HEK293 (cell line): Measurements from ENCODE around the gene SHROOM4.

Experiments
- CTCF ChIA-PET: fragments of 350-600 bp; formaldehyde crosslinking; extraction: SDS; loops from one replicate; lab custom pipeline; 2021; ENCODE audit warnings: antibody characterized with exemption; lab: Yijun Ruan, JAX
- POLR2A ChIA-PET: fragments of 300-600 bp; formaldehyde crosslinking; extraction: SDS; loops from one replicate; lab custom pipeline; 2020; ENCODE audit warnings: antibody characterized with exemption, inconsistent platforms; lab: Yijun Ruan, JAX
- H3K27ac ChIP-seq: fragments of 200-500 bp; sonication (Bioruptor generic); 2 replicates; pipeline ENCODE4 v1.5.1; 2014; ENCODE audit warnings: low read depth, low read length, control low read depth, inconsistent platforms; ENCODE audit errors: extremely low read depth
- H3K36me3 ChIP-seq, 2 experiments: fragments of 200-500 bp in 1 of 2; sonication (Bioruptor generic) in 1 of 2; 1 replicate in 1 of 2; 2 replicates in 1 of 2; pipeline ENCODE4 v1.5.1; 2014 to 2017; ENCODE audit warnings: inconsistent platforms in 2 of 2, low read length in 2 of 2; ENCODE audit not compliant: control insufficient read depth in 2 of 2, insufficient read depth in 1 of 2
- H3K4me1 ChIP-seq: fragments of 200-500 bp; sonication (Bioruptor generic); 2 replicates; pipeline ENCODE4 v1.5.1; 2014; ENCODE audit warnings: mild to moderate bottlenecking, low read length, inconsistent platforms; ENCODE audit not compliant: control insufficient read depth, insufficient read depth
- H3K4me3 ChIP-seq: 2 replicates; pipeline ENCODE4 v1.5.1; 2011; ENCODE audit warnings: low read depth, mild to moderate bottlenecking, control low read depth, low read length, moderate library complexity
- H3K9me3 ChIP-seq: fragments of 200-500 bp; sonication (Bioruptor generic); 2 replicates; pipeline ENCODE4 v1.5.1; 2014; ENCODE audit warnings: low read depth, low read length, inconsistent platforms; ENCODE audit not compliant: control insufficient read depth, insufficient read depth
- FEZF1 ChIP-seq: fragments of 450-650 bp; formaldehyde crosslinking; IDR thresholded peaks from 2 replicates; pipeline ENCODE4 v1.5.1; 2016; ENCODE audit warnings: missing biosample characterization, missing genetic modification characterization
- GLIS2 ChIP-seq: fragments of 450-650 bp; formaldehyde crosslinking; IDR thresholded peaks from 2 replicates; pipeline ENCODE4 v1.5.1; 2016; ENCODE audit warnings: missing biosample characterization, missing genetic modification characterization
- OVOL3 ChIP-seq: fragments of 450-650 bp; formaldehyde crosslinking; IDR thresholded peaks from 2 replicates; pipeline ENCODE4 v1.5.1; 2016; ENCODE audit warnings: missing biosample characterization, missing genetic modification characterization
- TRIM28 ChIP-seq: IDR thresholded peaks from 2 replicates; pipeline ENCODE4 v1.6.1; 2011; ENCODE audit warnings: low read length, control low read depth, borderline replicate concordance
- ZBTB8A ChIP-seq: fragments of 450-650 bp; formaldehyde crosslinking; IDR thresholded peaks from 2 replicates; pipeline ENCODE4 v1.5.1; 2016; ENCODE audit warnings: missing biosample characterization, missing genetic modification characterization
- ZEB2 ChIP-seq: fragments of 450-650 bp; formaldehyde crosslinking; IDR thresholded peaks from 2 replicates; pipeline ENCODE4 v1.5.1; 2016; ENCODE audit warnings: missing biosample characterization, missing genetic modification characterization
- ZNF112 ChIP-seq: fragments of 450-650 bp; formaldehyde crosslinking; IDR thresholded peaks from 2 replicates; pipeline ENCODE4 v1.5.0; 2017; ENCODE audit warnings: missing biosample characterization, missing genetic modification characterization
- ZNF114 ChIP-seq: fragments of 450-650 bp; formaldehyde crosslinking; IDR thresholded peaks from 2 replicates; pipeline ENCODE4 v1.5.0; 2017; ENCODE audit warnings: missing biosample characterization, missing genetic modification characterization
- ZNF133 ChIP-seq: fragments of 450-650 bp; formaldehyde crosslinking; IDR thresholded peaks from 2 replicates; pipeline ENCODE4 v1.5.1; 2016; ENCODE audit warnings: missing biosample characterization, missing genetic modification characterization
- ZNF155 ChIP-seq: fragments of 450-650 bp; formaldehyde crosslinking; IDR thresholded peaks from 2 replicates; pipeline ENCODE4 v1.5.1; 2016; ENCODE audit warnings: missing biosample characterization, missing genetic modification characterization
- ZNF174 ChIP-seq: fragments of 450-650 bp; formaldehyde crosslinking; IDR thresholded peaks from 2 replicates; pipeline ENCODE4 v1.5.0; 2017; ENCODE audit warnings: missing biosample characterization, mild to moderate bottlenecking, missing genetic modification characterization
- ZNF19 ChIP-seq: fragments of 450-650 bp; formaldehyde crosslinking; IDR thresholded peaks from 2 replicates; pipeline ENCODE4; 2016; ENCODE audit warnings: missing biosample characterization, missing genetic modification characterization, low read depth
- ZNF211 ChIP-seq: fragments of 450-650 bp; formaldehyde crosslinking; IDR thresholded peaks from 2 replicates; pipeline ENCODE4 v1.5.1; 2016; ENCODE audit warnings: low read depth, missing biosample characterization, missing genetic modification characterization
- ZNF350 ChIP-seq: fragments of 450-650 bp; formaldehyde crosslinking; IDR thresholded peaks from 2 replicates; pipeline ENCODE4 v1.5.0; 2017; ENCODE audit warnings: missing biosample characterization, mild to moderate bottlenecking, missing genetic modification characterization
- ZNF514 ChIP-seq: fragments of 450-650 bp; formaldehyde crosslinking; IDR thresholded peaks from 2 replicates; pipeline ENCODE4 v1.5.1; 2016; ENCODE audit warnings: missing biosample characterization, missing genetic modification characterization
- ZNF600 ChIP-seq: fragments of 450-650 bp; formaldehyde crosslinking; IDR thresholded peaks from 2 replicates; pipeline ENCODE4 v1.5.1; 2016; ENCODE audit warnings: missing biosample characterization, missing genetic modification characterization
- ZNF626 ChIP-seq: fragments of 450-650 bp; sonication (Bioruptor Pico); formaldehyde crosslinking; IDR thresholded peaks from 2 replicates; pipeline ENCODE4 v1.5.1; 2018; ENCODE audit warnings: missing biosample characterization, missing genetic modification characterization, inconsistent platforms
- ZNF629 ChIP-seq: fragments of 450-650 bp; formaldehyde crosslinking; IDR thresholded peaks from 2 replicates; pipeline ENCODE4 v1.5.1; 2017; ENCODE audit warnings: missing biosample characterization, missing genetic modification characterization
- TF ChIP-seq, protein P1 (sequence below): fragments of 450-650 bp; formaldehyde crosslinking; IDR thresholded peaks from 2 replicates; pipeline ENCODE4 v1.5.1; 2016; ENCODE audit warnings: missing biosample characterization, missing genetic modification characterization
- TF ChIP-seq, protein P2 (sequence below): fragments of 450-650 bp; formaldehyde crosslinking; IDR thresholded peaks from 2 replicates; pipeline ENCODE4 v1.5.1; 2017; ENCODE audit warnings: missing biosample characterization, missing genetic modification characterization
- TF ChIP-seq, protein P3 (sequence below): fragments of 450-650 bp; formaldehyde crosslinking; IDR thresholded peaks from 2 replicates; pipeline ENCODE4 v1.5.1; 2016; ENCODE audit warnings: missing biosample characterization, missing genetic modification characterization

The SHROOM4 gene

GRCh38 chrX:50618788-50619558 lies 195.0 kb downstream of the SHROOM4 start (continued):
- TF ChIP-seq ZNF114, result no peak
- TF ChIP-seq GLIS2 (tag by site-specific recombination), result no peak
- TF ChIP-seq ZNF211 (tag by site-specific recombination), result no peak
- TF ChIP-seq FEZF1 (tag by site-specific recombination), result no peak
- TF ChIP-seq ZEB2, result no peak
- TF ChIP-seq ZBTB8A (tag by site-specific recombination), result no peak
- TF ChIP-seq ZNF629, result no peak
- TF ChIP-seq, protein P1, sequence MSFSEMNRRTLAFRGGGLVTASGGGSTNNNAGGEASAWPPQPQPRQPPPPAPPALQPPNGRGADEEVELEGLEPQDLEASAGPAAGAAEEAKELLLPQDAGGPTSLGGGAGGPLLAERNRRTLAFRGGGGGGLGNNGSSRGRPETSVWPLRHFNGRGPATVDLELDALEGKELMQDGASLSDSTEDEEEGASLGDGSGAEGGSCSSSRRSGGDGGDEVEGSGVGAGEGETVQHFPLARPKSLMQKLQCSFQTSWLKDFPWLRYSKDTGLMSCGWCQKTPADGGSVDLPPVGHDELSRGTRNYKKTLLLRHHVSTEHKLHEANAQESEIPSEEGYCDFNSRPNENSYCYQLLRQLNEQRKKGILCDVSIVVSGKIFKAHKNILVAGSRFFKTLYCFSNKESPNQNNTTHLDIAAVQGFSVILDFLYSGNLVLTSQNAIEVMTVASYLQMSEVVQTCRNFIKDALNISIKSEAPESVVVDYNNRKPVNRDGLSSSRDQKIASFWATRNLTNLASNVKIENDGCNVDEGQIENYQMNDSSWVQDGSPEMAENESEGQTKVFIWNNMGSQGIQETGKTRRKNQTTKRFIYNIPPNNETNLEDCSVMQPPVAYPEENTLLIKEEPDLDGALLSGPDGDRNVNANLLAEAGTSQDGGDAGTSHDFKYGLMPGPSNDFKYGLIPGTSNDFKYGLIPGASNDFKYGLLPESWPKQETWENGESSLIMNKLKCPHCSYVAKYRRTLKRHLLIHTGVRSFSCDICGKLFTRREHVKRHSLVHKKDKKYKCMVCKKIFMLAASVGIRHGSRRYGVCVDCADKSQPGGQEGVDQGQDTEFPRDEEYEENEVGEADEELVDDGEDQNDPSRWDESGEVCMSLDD (tag by site-specific recombination), result no peak
- TF ChIP-seq ZNF112 (tag by site-specific recombination), result no peak
- no peak for TF ChIP-seq ZNF155
- TF ChIP-seq OVOL3, result no peak

DNA sequence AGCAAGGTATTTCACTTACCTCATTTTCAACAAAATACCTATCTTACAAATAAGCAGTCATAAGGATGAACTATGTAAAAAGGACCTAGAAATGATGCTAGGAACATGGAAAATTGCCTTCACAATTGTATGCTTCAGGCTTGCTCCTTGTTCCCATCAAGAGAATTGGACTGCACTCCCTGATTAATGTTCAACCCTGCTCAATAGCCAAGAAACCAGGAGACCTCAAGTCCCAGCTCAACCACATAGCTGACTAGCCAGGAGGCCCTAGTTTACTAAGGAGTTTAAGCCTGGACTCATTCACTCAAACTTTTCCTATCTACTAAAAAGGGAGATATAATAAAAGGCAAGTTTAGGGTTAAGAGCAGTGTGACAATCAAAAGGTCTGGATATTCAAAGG lies 196.8 kb downstream of the SHROOM4 start:
- H3K9me3 ChIP-seq, result no peaks in the 10 kb centered on the region; the same call in 1 of the 2 replicates
- no peak overlapping the region for H3K27ac ChIP-seq
- no peak overlapping the region for H3K4me3 ChIP-seq
- POLR2A ChIA-PET, result no interaction called here
- H3K36me3 ChIP-seq, result no peaks in the 10 kb centered on the region
- CTCF ChIA-PET, result interaction anchor here (0.5 kb wide), 1 partner anchor 705 kb away, joined by 3 read pairs; no protein-coding TSS in a partner anchor
- H3K4me1 ChIP-seq, result no peaks in the 10 kb centered on the region
- no peak for TF ChIP-seq ZNF514 (tag by site-specific recombination)
- no peak for TF ChIP-seq ZNF19 (tag by site-specific recombination)
- TF ChIP-seq, protein P2, sequence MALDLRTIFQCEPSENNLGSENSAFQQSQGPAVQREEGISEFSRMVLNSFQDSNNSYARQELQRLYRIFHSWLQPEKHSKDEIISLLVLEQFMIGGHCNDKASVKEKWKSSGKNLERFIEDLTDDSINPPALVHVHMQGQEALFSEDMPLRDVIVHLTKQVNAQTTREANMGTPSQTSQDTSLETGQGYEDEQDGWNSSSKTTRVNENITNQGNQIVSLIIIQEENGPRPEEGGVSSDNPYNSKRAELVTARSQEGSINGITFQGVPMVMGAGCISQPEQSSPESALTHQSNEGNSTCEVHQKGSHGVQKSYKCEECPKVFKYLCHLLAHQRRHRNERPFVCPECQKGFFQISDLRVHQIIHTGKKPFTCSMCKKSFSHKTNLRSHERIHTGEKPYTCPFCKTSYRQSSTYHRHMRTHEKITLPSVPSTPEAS (tag by site-specific recombination), result no peak
- TF ChIP-seq ZNF350 (tag by site-specific recombination), result no peak
- TF ChIP-seq FEZF1 (tag by site-specific recombination), result no peak
- TF ChIP-seq, protein P3, sequence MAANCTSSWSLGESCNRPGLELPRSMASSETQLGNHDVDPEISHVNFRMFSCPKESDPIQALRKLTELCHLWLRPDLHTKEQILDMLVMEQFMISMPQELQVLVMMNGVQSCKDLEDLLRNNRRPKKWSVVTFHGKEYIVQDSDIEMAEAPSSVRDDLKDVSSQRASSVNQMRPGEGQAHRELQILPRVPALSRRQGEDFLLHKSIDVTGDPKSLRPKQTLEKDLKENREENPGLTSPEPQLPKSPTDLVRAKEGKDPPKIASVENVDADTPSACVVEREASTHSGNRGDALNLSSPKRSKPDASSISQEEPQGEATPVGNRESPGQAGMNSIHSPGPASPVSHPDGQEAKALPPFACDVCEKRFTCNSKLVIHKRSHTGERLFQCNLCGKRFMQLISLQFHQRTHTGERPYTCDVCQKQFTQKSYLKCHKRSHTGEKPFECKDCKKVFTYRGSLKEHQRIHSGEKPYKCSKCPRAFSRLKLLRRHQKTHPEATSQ (tag by site-specific recombination), result no peak
- TF ChIP-seq ZNF174 (tag by site-specific recombination), result no peak
- TF ChIP-seq ZNF626 (tag by site-specific recombination), result no peak
- no peak for TF ChIP-seq TRIM28
- TF ChIP-seq ZNF133, result no peak
- TF ChIP-seq ZNF600 (tag by site-specific recombination), result no peak
- TF ChIP-seq, all 188 proteins: peak for 0
